Keratinocyte (primary cell): ENCODE measurements around the gene ACTN2.

Experiments
- EZH2 ChIP-seq: IDR thresholded peaks from one replicate; pipeline ENCODE4 v1.6.1; 2012; ENCODE audit warnings: inconsistent platforms, mild to moderate bottlenecking, low read length, moderate library complexity
- TF ChIP-seq, protein P1 (sequence below), 3 experiments: IDR thresholded peaks in 1 of 3; conservative IDR thresholded peaks in 1 of 3; optimal IDR thresholded peaks in 1 of 3; 2 replicates in 2 of 3; 3 replicates in 1 of 3; pipeline versions ENCODE3 to v1.5.1; 2011; ENCODE audit warnings: low read length in 3 of 3, mild to moderate bottlenecking in 3 of 3, moderate library complexity in 2 of 3, control low read depth in 1 of 3, inconsistent platforms in 1 of 3; ENCODE audit not compliant: insufficient read depth in 2 of 3; ENCODE audit errors: extremely low read depth in 1 of 3

DNA sequence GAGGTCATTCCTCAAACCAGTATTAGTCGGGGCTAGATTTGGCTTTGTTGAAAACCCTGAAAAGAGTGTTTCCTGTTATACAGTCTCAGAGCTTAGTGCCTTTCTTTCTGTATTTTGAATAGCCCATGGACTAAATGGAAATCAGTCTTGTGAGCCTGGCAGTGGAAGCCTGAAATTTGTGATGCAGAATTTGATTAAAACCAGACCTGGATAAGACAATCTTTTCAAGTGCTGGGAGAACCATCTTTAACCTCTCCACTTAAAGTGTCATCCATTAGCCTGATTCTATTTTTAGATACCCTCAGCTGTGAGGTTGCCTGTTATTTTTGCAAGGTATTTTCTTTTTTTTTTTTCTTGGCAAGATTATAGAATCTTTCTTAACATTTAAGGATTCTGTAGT, 19.5 kb downstream of the ACTN2 start:
- TF ChIP-seq, protein P1, sequence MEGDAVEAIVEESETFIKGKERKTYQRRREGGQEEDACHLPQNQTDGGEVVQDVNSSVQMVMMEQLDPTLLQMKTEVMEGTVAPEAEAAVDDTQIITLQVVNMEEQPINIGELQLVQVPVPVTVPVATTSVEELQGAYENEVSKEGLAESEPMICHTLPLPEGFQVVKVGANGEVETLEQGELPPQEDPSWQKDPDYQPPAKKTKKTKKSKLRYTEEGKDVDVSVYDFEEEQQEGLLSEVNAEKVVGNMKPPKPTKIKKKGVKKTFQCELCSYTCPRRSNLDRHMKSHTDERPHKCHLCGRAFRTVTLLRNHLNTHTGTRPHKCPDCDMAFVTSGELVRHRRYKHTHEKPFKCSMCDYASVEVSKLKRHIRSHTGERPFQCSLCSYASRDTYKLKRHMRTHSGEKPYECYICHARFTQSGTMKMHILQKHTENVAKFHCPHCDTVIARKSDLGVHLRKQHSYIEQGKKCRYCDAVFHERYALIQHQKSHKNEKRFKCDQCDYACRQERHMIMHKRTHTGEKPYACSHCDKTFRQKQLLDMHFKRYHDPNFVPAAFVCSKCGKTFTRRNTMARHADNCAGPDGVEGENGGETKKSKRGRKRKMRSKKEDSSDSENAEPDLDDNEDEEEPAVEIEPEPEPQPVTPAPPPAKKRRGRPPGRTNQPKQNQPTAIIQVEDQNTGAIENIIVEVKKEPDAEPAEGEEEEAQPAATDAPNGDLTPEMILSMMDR (optimal IDR thresholded peaks at IDR 0.05 in 1 of 3, IDR thresholded peaks at IDR 0.05 in 1 of 3, conservative IDR thresholded peaks at IDR 0.05 in 1 of 3; ENCODE audit: extremely low read depth in 1 of 3, insufficient read depth in 2 of 3, low read length in 3 of 3), result no peak
- no peak for TF ChIP-seq EZH2
